Vein endothelial cell (primary cell): Measurements from ENCODE around the gene FBP2. TPM values are rescaled to one million over a fixed set of nuclear protein-coding genes. Genes with fewer than 3 reads are reported as not detected.

Experiments
- total RNA-seq: library from RNA; depleted of rRNA; stranded (reverse); fragments of >200 nt; gene quantifications from 2 replicates; pipeline ENCODE4 v1.2.3, GENCODE V29; 2012

The FBP2 gene
- not detected in 2 replicates for total RNA-seq

GRCh38 chr9:94593459-94594345 lies at the start of gene FBP2:
Gene FBP2 (minus strand): TSS chr9:94593824. CDS start chr9:94593726, 98 bp downstream.

GRCh38 chr9:94639061-94639998 lies 45.7 kb upstream of the FBP2 start, which contains the start of gene FBP1:
Gene FBP1 (minus strand): TSS chr9:94639518. CDS start chr9:94639310, 208 bp downstream.

GRCh38 chr9:94554439-94555331 lies 38.9 kb downstream of the FBP2 start, which contains the start of gene PCAT7:
Gene PCAT7 (plus strand): TSS chr9:94555083.

Other genes with a start within 250 kb of the FBP2 start
- gene PCAT7, start 38.7 kb downstream of the FBP2 start, total RNA-seq, result not detected in 2 replicates
- 3.2 and 3.3 TPM in 2 replicates for gene FBP1, start 45.7 kb upstream of the FBP2 start, total RNA-seq
- 28.6 and 32.0 TPM in 2 replicates for gene AOPEP, start 132.9 kb upstream of the FBP2 start, total RNA-seq